Activated CD8-positive, alpha-beta memory T cell treated with anti-CD3 and anti-CD28 coated beads, Interleukin-2, amount 50 U/mL, for 1 hour (primary cell): Measurements from ENCODE around the gene LRRC4B.
A peak's percentile ranks its signal among the peaks of the same experiment; 100 is the strongest.

ENCODE experiments used
- DNase-seq: peaks from one replicate; pipeline ENCODE4 v3.0.0-alpha.2; 2020; ENCODE audit errors: extremely low read depth

LRRC4B gene

GRCh38 chr19:50520822-50521465 lies 47.3 kb downstream of the LRRC4B start:
- DNase-seq = no peak

DNA sequence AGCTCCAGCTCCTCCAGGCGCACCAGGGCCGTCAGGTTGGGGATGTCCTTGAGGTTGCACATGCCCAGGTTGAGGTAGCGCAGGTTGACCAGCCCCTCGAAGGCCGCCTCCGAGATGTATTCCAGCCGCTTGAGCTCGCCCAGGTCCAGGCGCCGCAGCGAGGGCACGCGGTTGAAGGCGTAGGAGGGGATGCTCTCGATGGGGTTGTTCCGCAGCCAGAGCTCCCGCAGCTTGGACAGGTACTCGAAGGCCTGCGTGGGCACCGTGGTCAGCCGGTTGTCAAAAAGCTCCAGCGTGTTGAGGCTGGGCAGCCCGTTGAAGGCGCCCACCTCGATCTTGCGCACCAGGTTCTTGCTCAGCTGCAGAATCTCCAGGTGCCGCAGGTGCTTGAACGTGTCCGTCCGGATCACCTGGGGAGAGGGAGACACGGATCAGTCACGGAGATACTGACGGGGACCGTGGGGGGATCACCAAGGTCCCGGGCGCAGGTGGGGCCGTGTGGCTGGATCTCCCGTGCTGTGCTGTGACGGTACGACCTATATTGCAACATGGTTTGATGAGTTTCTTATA lies 49.1 kb downstream of the LRRC4B start:
- no peak for DNase-seq

DNA sequence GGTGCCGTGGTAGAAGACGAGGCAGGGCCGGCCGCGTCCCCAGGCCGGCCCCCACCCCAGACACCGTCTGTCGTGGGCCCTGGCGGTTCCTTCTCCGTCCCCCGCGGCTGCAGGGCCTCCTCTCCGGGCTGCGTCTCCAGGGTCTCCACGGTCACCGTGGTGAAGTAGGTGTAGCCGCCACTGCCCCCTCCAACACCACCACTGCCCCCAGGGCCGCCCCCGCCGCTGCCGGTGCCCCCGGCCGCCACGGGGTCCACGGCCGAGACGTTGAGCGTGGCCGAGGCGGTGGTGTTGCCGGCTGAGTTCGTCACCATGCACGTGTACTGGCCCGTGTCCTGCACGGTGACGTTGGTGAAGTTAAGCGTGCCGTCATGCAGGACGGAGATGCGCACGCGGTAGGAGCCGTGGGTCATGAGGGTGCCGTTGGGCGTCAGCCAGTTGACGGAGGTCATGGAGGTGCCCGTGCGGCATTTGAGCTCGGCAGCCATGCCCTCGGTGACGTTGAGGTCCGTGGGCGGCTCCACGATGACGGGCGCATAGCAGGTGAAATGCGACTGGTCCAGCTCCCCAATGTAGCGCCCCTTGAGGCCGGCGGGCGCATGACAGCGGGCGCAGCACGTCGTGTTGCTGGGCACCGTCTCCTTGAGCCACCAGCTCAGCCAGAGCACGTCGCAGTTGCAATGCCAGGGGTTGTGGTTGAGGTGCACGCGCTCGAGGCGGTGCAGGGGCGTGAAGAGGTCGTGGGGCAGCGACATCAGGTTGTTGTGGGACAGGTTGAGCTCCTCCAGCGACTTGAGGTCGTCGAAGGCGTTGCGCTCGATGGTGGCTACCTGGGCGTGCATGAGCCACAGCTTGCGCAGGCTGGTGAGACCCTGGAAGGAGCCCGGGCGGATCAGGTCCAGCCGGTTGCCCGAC lies 49.9 kb downstream of the LRRC4B start:
- DNase-seq = no peak

DNA sequence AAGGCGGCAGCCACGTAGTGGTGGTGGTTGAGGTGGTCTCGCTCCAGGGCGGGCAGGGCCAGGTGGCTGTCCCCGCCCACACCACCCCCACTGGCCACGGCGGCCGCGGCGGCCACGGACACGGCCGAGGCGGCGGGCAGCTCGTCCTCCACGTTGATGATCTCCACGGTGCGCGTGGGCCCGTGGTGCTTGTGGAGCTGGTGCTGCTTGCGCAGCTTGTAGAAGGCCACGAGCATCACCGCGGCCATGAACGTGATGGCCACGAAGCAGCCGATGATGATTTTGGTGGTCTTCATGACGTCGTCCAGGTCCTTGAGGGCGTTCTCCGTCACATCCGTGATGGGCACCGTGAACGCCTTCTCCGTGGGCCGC lies 50.5 kb downstream of the LRRC4B start:
- DNase-seq = no peak

DNA sequence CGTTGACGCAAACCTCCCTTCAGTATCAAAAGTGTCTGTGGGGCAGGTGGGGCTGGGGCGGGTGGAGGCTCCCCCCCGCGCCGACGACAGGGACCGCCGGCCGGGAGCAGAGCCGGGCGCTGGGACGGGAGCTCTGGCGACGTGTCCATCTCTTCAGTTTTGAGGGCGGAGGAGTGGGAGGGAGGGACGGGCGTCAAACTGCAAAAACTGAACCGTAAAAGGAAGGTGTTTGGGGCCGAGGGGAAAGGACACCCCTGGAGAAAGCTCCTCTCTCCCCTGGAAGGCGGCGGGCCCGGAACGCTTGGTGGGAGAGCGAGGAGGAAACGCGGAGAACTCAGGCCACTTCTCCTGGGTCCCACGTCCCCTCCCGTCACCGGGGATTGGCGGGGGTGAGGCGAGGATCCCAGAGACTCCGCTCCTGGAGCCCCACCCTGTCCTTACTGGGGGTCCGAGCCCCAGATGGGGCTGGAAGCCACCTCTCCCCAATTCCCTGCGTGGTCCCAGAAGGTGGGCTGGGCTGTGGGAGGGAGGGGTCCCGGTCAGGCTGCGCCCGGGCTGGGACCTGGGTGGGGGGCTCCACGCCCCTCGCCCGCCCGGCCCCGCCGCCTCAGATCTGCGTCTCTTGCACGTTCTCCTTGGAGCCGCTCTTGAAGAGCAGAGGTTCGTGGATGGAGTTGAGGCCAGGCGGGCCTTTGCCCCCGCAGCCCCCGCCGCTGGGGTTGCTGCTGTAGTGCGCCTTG lies 51.1 kb downstream of the LRRC4B start:
- DNase-seq = no peak

DNA sequence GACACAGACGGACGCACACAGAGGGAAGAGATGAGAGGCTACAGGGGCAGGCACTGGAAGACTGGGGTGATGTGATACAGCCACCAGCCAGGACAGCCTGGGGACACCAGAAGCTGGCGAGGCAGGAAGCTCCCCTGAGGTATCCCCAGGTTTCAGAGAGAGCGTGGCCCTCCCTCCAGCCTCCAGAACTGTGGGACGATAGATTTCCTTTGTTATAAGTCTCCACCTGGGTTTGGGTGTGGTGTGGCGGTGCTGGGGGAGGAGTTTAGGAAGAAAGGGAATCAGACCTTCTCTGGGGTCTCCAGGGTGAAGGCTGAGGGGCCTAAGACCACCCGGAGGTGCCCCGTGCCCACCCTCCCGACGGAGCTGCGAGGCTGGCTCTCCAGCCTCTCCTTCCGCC lies 51.8 kb downstream of the LRRC4B start:
- no peak for DNase-seq

DNA sequence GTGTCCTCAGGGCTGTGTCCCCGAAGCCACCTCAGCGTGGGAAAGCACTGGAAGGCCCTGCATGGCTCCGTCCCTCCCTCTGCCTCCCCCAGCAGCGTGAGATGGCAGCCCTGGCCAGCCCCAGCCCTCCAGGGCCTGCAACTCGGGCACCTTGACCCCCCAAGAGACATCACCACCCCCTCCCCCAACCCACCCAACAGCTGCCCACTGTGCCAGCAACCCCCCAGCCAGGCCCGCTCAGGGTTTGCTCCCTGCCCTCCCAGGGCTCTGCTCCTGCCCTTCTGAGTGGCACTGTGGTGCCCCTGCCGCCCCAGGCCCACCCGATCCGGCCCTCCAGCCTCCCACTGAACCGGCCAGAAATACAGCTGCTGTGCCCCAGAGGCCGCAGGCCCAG lies 53.1 kb downstream of the LRRC4B start:
- no peak for DNase-seq

DNA sequence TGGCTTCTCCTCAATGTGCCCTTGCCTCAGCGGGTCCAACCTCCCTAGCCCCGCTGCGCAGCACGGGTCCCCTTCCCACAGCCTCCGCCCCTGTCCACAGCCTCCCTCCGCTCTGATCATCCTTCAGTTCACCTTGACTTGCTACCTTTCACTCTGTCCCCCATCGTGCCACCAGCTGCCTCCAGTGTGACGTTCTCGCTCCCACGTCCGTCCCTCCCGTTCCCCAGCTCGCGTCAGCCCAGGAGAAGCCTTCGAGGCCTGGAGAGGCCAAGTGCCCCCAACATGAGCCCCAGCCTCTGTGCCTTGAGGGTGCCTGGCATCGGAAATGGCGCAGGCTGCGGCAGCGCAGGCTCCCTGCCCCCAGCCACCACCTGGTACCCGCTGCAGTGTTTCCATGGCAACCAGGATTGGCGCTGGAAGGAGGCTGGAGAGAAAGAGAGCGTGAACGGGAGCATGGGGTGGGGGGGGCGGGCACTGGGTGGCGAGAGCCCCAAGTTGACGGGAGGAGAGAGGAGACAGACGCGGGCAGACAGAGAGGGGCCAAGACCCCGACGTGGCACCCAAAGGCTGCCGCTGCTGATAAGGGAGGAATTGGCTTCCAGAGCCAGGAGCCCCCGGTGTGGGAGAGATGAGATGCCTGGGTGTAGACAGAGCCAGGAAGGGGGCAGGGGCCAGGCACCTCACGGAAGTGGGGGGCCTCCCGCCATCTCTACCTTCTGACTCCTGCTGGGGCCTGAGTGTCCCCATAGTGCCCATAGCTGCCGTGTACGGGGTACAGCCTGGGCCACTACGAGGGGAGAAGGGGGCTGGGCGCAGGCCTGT lies 53.7 kb downstream of the LRRC4B start:
- DNase-seq = no peak

DNA sequence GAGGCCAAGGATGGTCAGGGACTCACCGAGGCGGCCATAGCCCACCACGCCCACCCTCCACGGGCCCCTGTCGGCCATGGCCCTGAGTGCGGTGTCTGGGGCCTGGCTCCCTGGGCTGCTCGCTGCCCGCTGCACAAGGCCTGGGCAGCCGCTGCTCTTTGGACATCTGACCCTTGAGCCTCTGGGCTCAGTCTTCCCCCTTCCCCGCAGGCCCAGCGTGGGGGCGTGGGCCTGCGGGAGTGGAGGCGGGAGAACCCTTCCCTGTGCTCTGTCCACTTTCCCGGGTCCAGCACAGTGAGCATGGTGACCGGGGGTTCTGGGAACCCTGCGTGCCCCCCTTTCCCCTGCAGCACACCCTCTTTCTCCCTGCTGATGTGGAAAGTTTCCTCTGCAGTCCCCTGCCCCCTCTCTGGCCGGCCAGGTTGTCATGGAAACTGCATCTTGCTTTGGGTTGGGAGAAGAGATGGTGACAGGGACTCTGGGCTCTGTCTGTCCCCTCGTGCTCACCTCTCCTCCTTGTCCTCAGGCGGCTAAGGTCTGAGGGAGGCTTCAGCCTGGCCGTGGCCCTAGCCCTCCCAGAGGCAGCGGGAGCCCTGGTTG lies 54.4 kb downstream of the LRRC4B start, which contains the start of gene ASPDH:
Gene ASPDH (minus strand): TSS at position 168 of the 600 bp plus-strand sequence. CDS start 90 bp downstream, at position 78.
- no peak for DNase-seq

GRCh38 chr19:50512999-50513745 lies 55.1 kb downstream of the LRRC4B start:
- DNase-seq = no peak

DNA sequence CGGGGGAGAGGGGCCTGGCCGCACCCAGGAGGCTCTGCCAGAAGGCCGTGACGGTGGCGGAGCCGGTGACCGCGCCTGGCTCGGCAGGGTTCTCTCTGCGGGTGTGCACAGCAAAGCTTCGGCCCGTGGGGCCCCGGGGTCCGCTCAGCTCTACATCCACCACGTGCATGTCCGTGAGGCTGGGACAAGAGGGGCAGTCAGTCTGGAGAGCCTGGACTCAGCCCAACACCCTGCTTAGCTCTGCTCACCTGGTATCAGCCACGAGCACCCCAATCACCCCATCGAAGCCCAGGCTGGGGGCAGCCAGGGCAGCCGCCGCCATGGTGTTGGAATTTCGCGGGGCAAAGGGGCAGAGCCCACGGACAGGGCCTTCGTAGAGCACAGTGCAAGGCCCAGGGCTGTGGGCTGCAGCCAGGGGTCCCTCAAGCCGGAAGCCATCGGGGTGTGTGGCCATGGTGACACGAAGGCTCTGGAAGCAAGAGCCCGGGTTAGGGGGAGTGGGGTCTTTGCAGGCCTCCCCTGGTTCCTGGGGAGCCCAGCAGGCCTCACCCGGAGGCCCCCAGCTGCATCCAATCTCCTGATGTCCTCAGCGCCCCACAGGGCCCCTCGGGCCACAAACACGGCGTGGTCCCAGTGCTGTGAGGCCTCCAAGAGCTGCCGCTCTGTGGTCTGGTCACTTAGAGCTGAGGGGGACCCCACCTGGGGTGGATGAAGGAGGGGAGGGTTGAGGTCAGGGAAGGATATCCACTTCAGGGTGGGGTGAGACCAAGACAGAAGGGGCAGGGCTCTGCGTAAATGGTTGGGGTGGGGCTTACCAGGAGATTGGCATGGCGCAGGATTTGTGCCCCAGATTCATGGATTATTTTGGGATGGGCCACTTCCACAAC lies 55.9 kb downstream of the LRRC4B start:
- DNase-seq = no peak

DNA sequence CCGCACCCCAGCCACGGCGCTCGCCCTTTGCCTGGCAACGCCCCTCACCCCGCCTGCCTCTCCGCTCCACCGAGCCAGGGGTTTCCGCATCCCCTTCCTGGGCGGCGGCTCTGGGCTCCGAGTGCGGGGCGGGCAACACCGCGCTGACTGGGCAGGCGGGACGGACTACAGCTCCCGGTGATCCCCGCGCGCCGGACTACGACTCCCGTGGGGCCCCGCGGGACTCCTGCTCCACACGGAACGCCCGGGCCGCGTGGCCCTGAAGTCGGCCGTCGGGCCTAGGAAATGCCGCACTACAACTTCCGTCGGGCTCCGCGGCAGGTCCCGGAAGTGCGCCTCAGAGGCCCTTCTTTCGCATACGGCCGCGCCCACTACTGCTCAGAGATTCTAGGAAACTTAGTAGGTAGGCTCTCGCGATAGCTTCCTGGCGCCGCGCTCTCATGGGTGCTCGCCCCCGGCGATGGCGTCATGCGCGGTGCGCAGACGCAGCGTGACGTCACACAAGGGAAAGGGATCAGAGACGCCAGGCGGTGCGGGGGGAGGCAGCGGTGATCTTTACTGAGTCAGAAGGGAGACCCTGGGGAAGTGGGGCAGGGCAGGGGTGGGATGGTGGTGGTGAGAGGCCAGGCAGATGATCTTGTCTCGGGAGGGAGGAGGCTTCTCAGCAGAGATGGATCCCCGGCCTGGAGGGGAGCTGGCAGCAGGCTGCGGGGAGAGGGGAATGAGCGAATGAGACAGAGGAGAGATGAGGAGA lies 57.0 kb downstream of the LRRC4B start, which contains the start of gene JOSD2:
Gene JOSD2 (minus strand): TSS at position 123 of the 754 bp plus-strand sequence. CDS start 760 bp downstream, outside the sequence.
- DNase-seq = peak; percentile 98

DNA sequence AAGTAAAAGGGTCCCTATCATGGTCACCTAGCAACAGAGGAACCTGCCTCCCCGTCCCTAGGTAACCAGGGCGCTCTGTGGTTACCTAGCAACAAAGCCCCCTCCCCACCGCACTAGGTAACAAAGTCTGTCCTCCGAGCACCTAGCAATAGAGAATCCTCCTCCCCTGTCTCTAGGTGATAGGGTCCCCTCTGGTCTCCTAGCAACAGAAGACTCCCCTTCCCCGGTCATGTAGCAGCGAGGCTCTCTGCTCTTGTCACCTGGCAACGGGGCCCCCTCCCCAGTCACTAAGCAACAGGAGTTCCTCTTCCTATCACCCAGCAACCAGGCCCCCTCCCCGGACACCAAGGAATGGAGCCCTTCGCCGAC lies 57.6 kb downstream of the LRRC4B start:
- DNase-seq = no peak

GRCh38 chr19:50510121-50510670 lies 58.0 kb downstream of the LRRC4B start:
- no peak for DNase-seq

DNA sequence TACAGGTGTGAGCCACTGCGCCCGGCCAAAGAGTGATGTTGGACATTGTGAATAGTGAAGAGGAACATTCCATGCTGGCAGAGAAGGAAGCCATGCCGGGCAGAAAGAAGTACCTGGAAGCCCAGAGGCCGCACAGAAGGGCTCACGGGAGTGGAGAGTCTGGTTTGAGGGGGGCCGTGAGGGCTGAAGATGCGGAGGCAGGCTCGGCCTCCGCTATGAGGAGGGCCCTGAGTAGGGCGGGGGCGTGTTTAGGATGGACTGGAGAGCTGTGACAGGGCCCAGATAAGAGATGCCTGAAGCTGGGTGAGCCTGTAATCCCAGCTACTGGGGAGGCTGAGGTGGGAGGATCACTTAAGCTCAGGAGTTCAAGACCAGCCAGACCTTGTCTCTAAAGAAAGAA lies 58.9 kb downstream of the LRRC4B start:
- no peak for DNase-seq

DNA sequence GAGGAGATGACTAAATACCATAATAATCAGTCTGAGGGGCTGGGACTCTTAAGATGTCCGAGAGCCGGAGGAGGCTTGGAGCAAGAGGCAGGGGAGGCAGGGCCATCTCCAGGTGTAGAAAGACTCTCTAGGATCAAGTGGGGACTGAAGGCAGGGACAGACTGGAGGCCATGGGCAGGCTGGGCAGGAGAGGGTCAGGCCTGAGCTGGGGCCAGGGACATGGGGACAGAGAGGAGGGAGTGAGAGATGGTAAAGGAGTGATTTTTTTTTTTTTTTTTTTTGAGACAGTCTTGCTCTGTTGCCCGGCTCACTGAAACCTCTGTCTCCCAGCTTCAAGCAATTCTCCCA lies 59.4 kb downstream of the LRRC4B start:
- no peak for DNase-seq

- DNase-seq = no peak
These were observed 60.9 kb downstream of the LRRC4B start for GRCh38 chr19:50507376-50507775.

- DNase-seq = no peak
These were observed 61.5 kb downstream of the LRRC4B start for GRCh38 chr19:50506700-50507099.
